ENCODE results near the gene YLPM1.

YLPM1 gene

DNA sequence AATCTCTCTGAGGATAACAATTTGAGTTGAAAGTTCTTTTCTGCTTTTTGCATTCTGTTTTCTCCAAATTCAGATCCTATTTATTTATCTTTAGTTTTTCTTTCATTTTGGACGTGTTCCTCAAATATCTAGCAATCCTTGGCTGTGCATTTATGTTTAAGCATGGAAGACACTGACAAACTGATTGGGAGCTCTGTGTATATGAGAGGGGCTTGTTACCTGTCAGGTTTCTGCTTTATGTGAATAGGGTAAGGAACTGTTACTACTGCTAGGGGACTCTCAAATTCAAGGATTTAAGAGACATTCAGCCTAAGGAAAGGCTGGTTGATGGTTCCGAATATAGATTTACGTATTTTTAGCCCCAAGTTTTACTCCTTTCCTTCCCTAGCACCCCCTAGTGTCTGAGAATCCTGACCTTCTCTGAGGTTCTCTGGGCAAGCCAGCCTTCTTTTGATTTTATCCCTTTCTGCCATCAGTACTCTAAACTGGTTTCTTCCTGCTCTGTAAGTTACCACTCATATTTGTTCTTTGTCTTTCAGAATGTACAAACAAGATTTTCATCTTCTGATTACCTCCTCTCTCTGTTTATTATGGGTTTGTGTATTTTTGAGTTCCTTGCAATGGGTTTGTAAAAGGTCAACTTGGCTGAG is 30.5 kb downstream of the YLPM1 start:
- no peak for DNase-seq

GRCh38 chr14:74794947-74795346 is 31.8 kb downstream of the YLPM1 start:
- no peak for DNase-seq

DNA sequence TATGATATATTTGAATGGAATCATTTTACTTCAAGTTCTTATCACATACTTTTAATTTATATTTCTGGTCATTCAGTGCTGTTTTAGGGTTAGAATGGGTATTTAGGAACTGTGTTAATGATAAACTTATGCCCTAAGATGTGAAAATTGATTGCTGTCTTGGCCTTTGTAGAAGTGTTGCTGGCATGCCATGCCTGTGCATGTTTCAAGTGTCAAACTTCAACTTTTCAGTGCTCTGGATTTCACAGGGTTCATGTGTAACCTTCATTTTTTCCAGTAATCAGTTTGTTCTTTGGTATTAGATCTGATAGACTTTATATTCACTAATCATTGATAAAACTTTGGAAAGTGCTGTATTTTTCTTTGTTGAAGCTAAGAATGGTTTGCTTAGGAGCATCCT is 36.6 kb downstream of the YLPM1 start:
- DNase-seq = no peak

GRCh38 chr14:74800780-74801179 is 37.7 kb downstream of the YLPM1 start:
- DNase-seq = no peak

- no peak for DNase-seq
Observed at GRCh38 chr14:74801396-74801795, 38.3 kb downstream of the YLPM1 start.

- DNase-seq = peak; percentile 19
Observed at GRCh38 chr14:74804219-74804825, 41.2 kb downstream of the YLPM1 start.

DNA sequence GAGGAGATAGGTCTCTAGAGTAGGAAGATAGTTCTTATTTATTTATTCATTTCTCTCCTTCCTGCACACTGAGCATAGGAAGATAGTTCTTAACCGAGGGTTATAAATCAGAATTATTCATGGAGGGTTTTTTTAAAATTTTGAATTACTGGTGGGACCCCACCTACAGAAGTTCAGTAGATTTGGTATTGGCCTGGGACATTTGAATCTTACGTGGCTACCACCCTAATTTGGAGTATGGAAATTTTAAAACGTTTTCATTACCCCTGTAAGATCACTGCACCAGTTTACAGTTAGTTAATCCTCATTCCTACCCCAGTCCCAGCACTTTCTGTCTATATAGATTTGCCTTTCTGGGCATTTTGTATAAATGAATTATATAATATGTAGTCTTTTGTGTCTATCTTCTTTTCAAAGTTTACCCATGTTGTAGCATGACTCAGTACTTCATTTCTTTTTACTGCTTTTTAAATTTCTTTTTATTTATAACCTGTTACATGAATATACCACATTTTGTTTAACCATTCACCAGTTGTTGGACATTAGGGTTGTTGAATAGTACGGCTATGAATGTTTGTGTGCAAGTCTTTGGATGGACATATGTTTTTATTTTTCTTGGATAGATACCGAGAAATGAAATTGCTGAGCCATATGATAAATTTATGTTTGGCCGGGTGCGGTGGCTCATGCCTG is 44.9 kb downstream of the YLPM1 start:
- DNase-seq = no peak

- DNase-seq = no peak
Observed at GRCh38 chr14:74816124-74816523, 53.0 kb downstream of the YLPM1 start.

- no peak for DNase-seq
Observed at GRCh38 chr14:74820288-74820687, 57.2 kb downstream of the YLPM1 start.

DNA sequence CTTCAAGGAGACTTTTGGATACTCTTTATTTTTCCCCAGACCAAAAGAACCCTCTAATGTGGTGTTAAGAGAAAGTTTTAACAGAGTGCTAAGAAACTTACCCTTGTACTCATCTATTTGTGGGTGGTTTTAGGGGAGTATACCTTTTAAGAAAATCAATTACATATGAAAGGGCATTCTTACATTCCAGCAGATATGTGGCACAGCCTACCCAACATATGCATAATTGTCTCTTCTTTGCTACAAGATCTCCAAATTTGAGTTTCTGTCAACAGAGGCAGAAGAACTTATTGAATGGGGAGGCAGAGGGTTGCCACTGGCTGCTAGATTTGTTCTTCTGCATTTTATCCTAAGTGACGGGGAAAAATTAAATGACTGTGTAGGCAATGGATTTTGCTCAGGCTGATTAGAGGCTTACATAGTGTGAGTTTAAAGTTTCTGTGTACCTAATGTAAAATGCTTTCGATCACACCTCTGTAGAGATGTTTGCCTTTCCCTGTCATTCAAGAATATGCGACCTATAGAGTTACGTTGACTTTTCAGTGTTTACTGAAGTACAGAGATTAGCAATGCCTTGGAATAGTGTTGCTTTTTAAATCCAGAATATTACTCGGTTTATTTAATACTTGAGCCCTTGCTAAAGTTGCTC is 58.3 kb downstream of the YLPM1 start:
- no peak for DNase-seq

DNA sequence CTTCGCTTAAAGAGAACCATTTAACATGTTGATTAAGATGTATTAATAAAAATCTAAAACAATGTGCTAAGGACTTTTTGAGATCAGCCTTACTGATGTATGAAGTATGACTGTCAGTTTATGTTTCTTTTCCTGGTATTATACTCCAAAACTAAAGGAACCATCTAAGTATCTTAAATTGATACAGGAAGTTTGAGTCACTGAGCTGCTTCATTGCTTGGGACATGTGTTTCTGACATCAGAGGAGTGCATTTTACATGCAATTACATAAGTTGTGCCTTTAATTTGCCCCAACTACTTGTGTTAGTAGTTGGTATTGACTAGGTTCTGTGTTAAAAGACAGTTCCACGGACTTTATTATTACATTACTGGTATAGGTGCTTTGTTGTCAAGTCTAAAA is 61.9 kb downstream of the YLPM1 start:
- DNase-seq = peak; percentile 34

GRCh38 chr14:74826574-74826973 is 63.5 kb downstream of the YLPM1 start:
- no peak for DNase-seq

DNA sequence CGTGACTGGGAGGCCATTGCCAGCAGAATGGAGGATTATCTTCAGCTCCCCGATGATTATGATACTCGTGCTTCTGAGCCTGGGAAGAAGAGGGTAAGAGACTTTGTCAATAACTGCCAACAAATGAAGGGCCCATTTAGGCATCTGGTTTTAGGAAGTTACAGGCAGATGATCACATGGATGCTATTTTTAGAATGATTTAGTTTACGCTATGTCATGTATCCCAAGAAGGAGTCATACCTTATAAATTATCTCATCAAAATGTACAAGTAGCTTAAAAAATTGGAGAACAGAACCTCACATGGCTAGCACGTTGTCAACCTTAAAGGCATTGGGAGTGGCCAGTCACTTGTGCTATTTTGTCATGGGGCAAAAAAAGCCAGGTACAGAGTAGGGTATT is 66.1 kb downstream of the YLPM1 start:
- no peak for DNase-seq

DNA sequence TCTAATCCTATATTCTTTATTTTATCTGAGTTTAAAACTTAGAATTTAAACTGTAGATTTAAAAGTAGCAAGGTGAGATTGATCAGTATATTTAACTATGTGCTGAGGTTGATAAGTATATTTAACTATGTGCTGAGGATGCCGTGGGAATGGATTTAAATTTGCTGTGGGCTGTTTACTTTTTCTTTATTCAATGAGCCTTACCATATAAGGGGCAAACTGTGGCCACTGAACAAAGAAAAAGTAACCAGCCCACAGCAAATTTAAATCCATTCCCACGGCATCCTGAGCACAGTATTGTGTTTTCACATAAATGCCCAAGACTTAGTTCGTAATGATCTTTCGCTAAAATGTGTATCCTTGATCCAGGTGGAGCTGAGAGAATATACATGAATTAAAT is 69.7 kb downstream of the YLPM1 start:
- DNase-seq = no peak

DNA sequence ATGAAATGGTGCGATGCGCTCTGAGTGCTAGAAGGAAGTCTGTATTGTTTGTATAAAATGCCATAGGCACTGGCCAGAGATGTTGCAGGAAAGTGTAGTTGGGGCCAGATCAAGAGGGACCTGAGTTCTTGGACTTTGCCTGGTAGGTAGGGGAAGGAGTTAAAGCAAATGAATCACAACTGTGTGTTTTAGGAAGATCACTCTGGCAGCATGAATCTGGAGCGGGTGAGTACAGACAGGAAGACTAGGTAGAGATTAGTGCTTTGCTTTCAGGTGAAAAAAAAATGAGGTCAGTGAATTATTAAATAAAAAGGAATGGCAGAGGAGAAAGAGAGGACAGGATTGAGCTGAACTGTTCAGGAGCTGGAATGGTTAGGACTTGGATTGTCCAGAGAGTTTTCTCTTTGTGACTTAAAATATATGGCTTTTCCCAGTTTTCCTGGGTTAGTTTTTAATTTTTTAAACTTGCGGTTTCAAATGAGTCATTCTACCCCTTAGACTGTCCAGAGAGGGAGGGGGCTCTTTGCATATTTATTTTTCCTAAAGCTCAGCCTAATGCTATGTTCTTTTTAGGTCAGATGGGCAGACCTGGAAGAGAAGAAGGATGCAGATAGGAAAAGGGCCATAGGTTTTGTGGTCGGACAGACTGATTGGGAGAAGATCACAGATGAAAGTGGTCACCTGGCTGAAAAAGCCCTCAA is 71.7 kb downstream of the YLPM1 start:
- no peak for DNase-seq

DNA sequence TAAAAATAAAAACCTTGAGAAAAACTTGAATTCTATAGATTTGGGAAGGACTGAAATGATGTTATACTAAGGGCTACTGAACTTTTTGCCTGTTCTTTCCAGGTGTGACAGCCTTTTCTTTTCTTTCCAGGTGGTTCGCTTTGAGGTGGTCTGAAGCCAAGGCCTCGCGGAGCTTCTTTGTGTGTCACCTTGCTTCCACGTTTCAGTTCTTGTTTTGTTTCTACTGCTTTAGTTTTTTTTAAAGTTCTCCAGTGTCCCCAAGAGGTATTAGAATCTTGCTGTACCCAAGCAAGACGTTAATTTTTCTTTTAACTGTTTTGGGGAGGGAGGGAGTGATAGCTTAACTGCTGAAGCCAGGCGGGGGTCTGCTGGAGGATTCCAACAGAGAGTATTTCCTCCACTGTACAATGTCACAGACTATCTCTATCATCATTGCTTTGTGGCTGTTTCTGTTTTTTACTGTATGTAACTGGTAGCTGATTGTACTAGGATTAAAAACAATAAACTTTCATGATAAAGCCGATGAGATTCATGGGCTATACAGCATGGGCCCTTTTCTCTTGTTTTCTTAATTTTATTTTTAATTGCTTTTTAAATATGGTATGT is 72.6 kb downstream of the YLPM1 start:
- DNase-seq = no peak

DNA sequence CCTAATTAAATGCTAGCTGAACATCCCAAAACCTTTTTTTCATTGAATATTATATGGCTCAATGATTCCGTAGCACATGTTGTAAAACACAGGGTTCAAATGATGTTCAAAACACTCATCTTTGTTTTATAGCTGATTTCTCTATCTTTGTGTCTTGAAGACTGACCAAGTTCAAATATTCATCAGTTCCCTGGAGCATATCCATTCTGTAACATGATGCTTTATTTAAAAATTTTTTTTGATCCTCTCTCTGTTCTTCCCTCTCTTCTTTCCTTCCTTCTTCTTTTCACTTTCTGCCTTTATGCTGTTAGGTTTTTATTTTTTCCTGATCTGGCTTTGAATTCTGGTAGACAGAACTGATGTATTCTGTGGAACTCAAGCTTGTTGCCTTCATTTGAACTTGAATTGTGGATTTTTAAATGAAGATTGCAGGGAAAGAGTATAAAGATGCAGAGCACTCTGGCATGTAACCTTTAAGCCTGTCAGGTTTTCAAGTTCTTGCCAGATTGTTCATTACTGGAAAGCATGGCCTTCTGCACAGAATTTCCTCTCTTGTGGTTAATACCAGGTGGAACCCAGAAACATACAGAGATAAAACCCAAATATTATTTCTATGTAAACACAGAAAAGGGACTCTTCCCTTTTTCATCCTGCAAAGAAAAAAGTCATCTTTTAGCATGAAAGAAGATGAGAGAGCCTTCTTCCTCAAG is 73.3 kb downstream of the YLPM1 start:
- DNase-seq = no peak

GRCh38 chr14:74838166-74838565 is 75.0 kb downstream of the YLPM1 start:
- DNase-seq = no peak

DNA sequence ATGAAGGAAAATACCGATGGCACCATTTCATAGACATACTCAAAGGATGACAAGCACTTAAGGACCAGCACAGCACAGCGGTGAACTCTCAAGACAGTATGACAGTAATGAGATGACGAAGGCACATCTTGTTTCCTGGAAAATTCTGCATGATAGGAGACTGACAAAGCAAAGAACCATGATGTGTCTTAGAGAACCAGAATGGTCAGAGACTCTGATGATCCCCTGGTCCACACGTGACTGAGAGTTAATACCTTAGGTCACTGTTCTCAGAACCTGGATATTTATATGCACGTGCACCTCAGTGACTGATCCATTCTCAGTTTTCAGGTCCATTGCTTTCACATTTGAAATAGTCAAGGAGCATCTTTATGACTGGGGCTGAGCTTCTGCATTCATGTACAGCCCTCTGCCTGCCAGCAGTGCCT is 77.5 kb downstream of the YLPM1 start:
- no peak for DNase-seq

- DNase-seq = no peak
Observed at GRCh38 chr14:74841230-74842207, 78.4 kb downstream of the YLPM1 start.

GRCh38 chr14:74843653-74844052 is 80.5 kb downstream of the YLPM1 start:
- DNase-seq = no peak
